GM18519 (cell line): Measurements from ENCODE around the gene CHST8.

Source experiments
- ATAC-seq: cut with Tn5 transposase; IDR thresholded peaks from one replicate; pipeline ENCODE4 v1.9.1; 2021; ENCODE audit warnings: mild to moderate bottlenecking, moderate library complexity; ENCODE audit not compliant: unreplicated experiment, low FRiP score

Gene CHST8

GRCh38 chr19:33726756-33727155 is 105.0 kb downstream of the CHST8 start:
- no peak for ATAC-seq

- ATAC-seq, result no peak
Observed at GRCh38 chr19:33727331-33727998, 105.7 kb downstream of the CHST8 start.

GRCh38 chr19:33728141-33728540 is 106.4 kb downstream of the CHST8 start:
- no peak for ATAC-seq

- no peak for ATAC-seq
Observed at GRCh38 chr19:33730858-33731607, 109.3 kb downstream of the CHST8 start.

- ATAC-seq, result no peak
Observed at GRCh38 chr19:33731881-33732280, 110.1 kb downstream of the CHST8 start.

- no peak for ATAC-seq
Observed at GRCh38 chr19:33734913-33735312, 113.2 kb downstream of the CHST8 start.

- ATAC-seq, result no peak
Observed at GRCh38 chr19:33736158-33736557, 114.4 kb downstream of the CHST8 start.

- no peak for ATAC-seq
Observed at GRCh38 chr19:33736787-33737186, 115.0 kb downstream of the CHST8 start.

- ATAC-seq, result no peak
Observed at GRCh38 chr19:33737681-33738371, 116.1 kb downstream of the CHST8 start.

- no peak for ATAC-seq
Observed at GRCh38 chr19:33740811-33741396, 119.2 kb downstream of the CHST8 start.

GRCh38 chr19:33745297-33745696 is 123.5 kb downstream of the CHST8 start:
- ATAC-seq, result no peak

GRCh38 chr19:33746159-33746558 is 124.4 kb downstream of the CHST8 start:
- ATAC-seq, result no peak

GRCh38 chr19:33747273-33747672 is 125.5 kb downstream of the CHST8 start:
- ATAC-seq, result no peak

- ATAC-seq, result no peak
Observed at GRCh38 chr19:33748231-33748630, 126.5 kb downstream of the CHST8 start.

- no peak for ATAC-seq
Observed at GRCh38 chr19:33749016-33749415, 127.3 kb downstream of the CHST8 start.

GRCh38 chr19:33749619-33750175 is 127.9 kb downstream of the CHST8 start:
- ATAC-seq, result no peak

GRCh38 chr19:33750587-33751435 is 129.1 kb downstream of the CHST8 start:
- no peak for ATAC-seq

- ATAC-seq, result no peak
Observed at GRCh38 chr19:33751436-33751770, 129.7 kb downstream of the CHST8 start.

GRCh38 chr19:33752018-33752800 is 130.5 kb downstream of the CHST8 start:
- ATAC-seq, result no peak
